Measurements from ENCODE around the gene CLDND1. TPM values are rescaled to one million over a fixed set of nuclear protein-coding genes. Genes with fewer than 3 reads are reported as not detected.

Gene CLDND1
- total and polyA plus RNA-seq, 2 donors (not counting 1 experiment from before 2014, with no cell fraction given): 69.4 to 134 TPM

- ChIA-PET POLR2A (no interaction called here), CTCF (interaction anchor here (1.2 kb wide), 1 partner anchor 16 kb away, joined by 3 read pairs; no protein-coding TSS in a partner anchor)
- Mint-ChIP-seq H3K27ac (no peak overlapping the region), H3K4me1 (peaks cover 13% of the 10 kb centered on the region), H3K9me3 (ENCODE audit: insufficient read depth) (no peaks in the 10 kb centered on the region), H3K4me3 (no peak overlapping the region), H3K27me3 (no peaks in the 10 kb centered on the region)
- Histone ChIP-seq H3K9me3 (ENCODE audit: control extremely low read depth in 1 of 3, control insufficient read depth in 2 of 3, insufficient read depth in 1 of 3, low read length in 2 of 3) (no peaks in the 10 kb centered on the region), H2AFZ (ENCODE audit: insufficient read depth, low read depth, low read length, poor library complexity, severe bottlenecking) (no peak overlapping the region), H3K4me1 (ENCODE audit: control insufficient read depth in 2 of 2, insufficient read depth in 2 of 2, low read length in 2 of 2) (peaks cover 0 to 3% of the 10 kb centered on the region in 2 donors), H3K36me3 (replicated peaks in 1 of 2; ENCODE audit: control extremely low read depth in 1 of 2, control insufficient read depth in 1 of 2, extremely low read depth in 1 of 2, insufficient read depth in 2 of 2, low read length in 1 of 2) (no peaks in the 10 kb centered on the region), H3K4me3 (ENCODE audit: control extremely low read depth in 1 of 5, extremely low read depth in 1 of 5, insufficient read depth in 1 of 5, low read depth in 2 of 5, low read length in 4 of 5) (no peak overlapping the region), H3K27me3 (replicated peaks in 1 of 4; ENCODE audit: control extremely low read depth in 1 of 4, control insufficient read depth in 3 of 4, insufficient read depth in 4 of 4, low read length in 3 of 4) (no peaks in the 10 kb centered on the region), H3K27ac (ENCODE audit: low read length in 2 of 2) (no peak overlapping the region), H3K9ac (ENCODE audit: low read length) (no peak overlapping the region), H3K79me2 (ENCODE audit: control insufficient read depth, insufficient read depth, low read length) (no peaks in the 10 kb centered on the region), H4K20me1 (ENCODE audit: control insufficient read depth, insufficient read depth, low read length, poor library complexity, severe bottlenecking) (no peaks in the 10 kb centered on the region), H3K4me2 (replicated peaks; ENCODE audit: low read depth, low read length, poor library complexity, severe bottlenecking) (no peak overlapping the region)
- no peak for TF ChIP-seq CTCF (IDR thresholded peaks at IDR 0.05)
- no peak for TF ChIP-seq EZH2 (IDR thresholded peaks at IDR 0.05; ENCODE audit: borderline replicate concordance, insufficient read depth, low read depth, low read length, poor library complexity, severe bottlenecking)
- WGBS (ENCODE audit: insufficient coverage): no CpG with 5 or more reads among the region's 1 CpG
- DNase-seq (no peak), ATAC-seq (ENCODE audit: low read depth) (no peak)
- intact Hi-C loops (cut with micrococcal nuclease): no loop called here
Measured at GRCh38 chr3:98541695-98542094, 19.0 kb upstream of the CLDND1 start.

DNA sequence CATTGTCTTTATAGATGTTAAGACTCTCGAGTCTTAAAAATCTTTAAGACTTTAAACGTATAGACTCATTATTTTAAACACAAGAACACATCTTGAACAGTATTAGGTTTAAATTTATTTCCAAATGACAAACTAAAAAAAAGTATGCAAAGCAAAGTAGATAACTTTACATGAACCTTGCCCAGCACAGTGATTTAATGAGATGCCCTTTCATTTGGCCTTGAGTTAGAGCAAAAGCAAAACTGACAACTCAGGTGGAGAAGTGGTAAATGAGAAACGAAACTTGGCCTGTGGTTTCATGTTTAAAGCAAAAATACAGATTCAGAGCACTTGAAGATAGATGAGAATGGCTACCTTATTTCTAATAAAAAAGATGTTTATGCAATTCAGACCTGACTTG is 17.6 kb upstream of the CLDND1 start:
- POLR2A ChIA-PET: no interaction called here
- Histone ChIP-seq H3K79me2 (ENCODE audit: control insufficient read depth, insufficient read depth, low read length) (no peaks in the 10 kb centered on the region), H3K9me3 (ENCODE audit: control extremely low read depth in 1 of 3, control insufficient read depth in 2 of 3, insufficient read depth in 1 of 3, low read length in 2 of 3) (no peaks in the 10 kb centered on the region), H3K36me3 (replicated peaks in 1 of 2; ENCODE audit: control extremely low read depth in 1 of 2, control insufficient read depth in 1 of 2, extremely low read depth in 1 of 2, insufficient read depth in 2 of 2, low read length in 1 of 2) (no peaks in the 10 kb centered on the region), H3K4me3 (ENCODE audit: control extremely low read depth in 1 of 5, extremely low read depth in 1 of 5, insufficient read depth in 1 of 5, low read depth in 2 of 5, low read length in 4 of 5) (no peak overlapping the region), H4K20me1 (ENCODE audit: control insufficient read depth, insufficient read depth, low read length, poor library complexity, severe bottlenecking) (no peaks in the 10 kb centered on the region), H3K4me2 (replicated peaks; ENCODE audit: low read depth, low read length, poor library complexity, severe bottlenecking) (peak overlapping the region; percentile 34), H3K4me1 (ENCODE audit: control insufficient read depth in 2 of 2, insufficient read depth in 2 of 2, low read length in 2 of 2) (no peaks in the 10 kb centered on the region), H3K27me3 (replicated peaks in 1 of 4; ENCODE audit: control extremely low read depth in 1 of 4, control insufficient read depth in 3 of 4, insufficient read depth in 4 of 4, low read length in 3 of 4) (no peaks in the 10 kb centered on the region), H3K9ac (ENCODE audit: low read length) (no peak overlapping the region), H2AFZ (ENCODE audit: insufficient read depth, low read depth, low read length, poor library complexity, severe bottlenecking) (no peak overlapping the region), H3K27ac (ENCODE audit: low read length in 2 of 2) (peak overlapping the region in 1 of 2 donors; percentile 12)
- WGBS (ENCODE audit: insufficient coverage): no CpG with 5 or more reads among the region's 3 CpGs
- intact Hi-C loops (cut with micrococcal nuclease): loop anchor here (1.0 kb wide), 1 partner anchor 17 kb away; no protein-coding TSS in a partner anchor
- peaks cover 16% of the 10 kb centered on the region for H3K4me1 Mint-ChIP-seq
- peak overlapping the region; percentile 2 for H3K4me3 Mint-ChIP-seq
- no peak for TF ChIP-seq EZH2 (IDR thresholded peaks at IDR 0.05; ENCODE audit: borderline replicate concordance, insufficient read depth, low read depth, low read length, poor library complexity, severe bottlenecking)
- TF ChIP-seq CTCF (IDR thresholded peaks at IDR 0.05): no peak
- no peaks in the 10 kb centered on the region for H3K27me3 Mint-ChIP-seq
- peak overlapping the region; percentile 7 for H3K27ac Mint-ChIP-seq
- peak; percentile 72 for ATAC-seq (ENCODE audit: low read depth)
- DNase-seq: peak; percentile 62
- CTCF ChIA-PET: no interaction called here
- H3K9me3 Mint-ChIP-seq (ENCODE audit: insufficient read depth): no peaks in the 10 kb centered on the region

All from B cell (primary cell).